NCI-H2227 (cell line): ENCODE results near the gene KRTAP4-6.
"Not testable (repeated sequence)": the region's sequence is repeated elsewhere in the genome, so short reads cannot be mapped to it uniquely, and the experiment has no call there.

Source experiments
- DNase-seq: peaks from one replicate; lab custom pipeline; 2025; ENCODE audit not compliant: unreplicated experiment; lab: John Stamatoyannopoulos, UW

KRTAP4-6 gene

DNA sequence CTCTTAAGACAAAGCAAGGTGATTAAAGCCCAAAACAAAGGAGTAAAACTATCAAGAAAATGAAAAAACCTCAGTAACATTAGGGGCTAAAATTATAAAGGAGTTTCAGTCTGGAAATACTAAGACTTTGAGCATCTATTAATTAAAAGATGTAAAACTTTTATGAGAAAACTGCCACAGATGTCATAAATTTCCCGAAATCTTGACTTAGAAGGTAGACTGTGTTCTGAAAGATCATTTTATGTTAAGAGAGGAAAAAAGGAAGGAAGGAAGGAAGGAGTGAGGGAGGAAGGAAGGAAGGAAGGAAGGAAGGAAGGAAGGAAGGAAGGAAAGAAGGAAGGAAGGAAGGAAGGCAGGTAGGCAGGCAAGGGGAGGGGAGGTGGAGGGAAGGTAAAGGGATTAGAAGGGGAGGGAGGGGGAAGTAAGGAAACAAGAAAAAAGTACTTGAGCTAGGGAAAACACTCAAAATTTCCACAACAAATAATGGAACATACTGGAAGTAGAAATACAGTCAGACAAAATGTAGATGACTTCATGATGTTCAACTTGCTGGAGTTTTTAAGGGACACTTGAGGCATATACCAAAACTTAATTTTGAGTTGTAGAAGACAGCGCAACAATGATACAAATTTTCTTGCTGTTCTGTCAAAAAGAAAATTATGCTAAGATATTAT lies 7.3 kb upstream of the KRTAP4-6 start:
- no peak for DNase-seq

DNA sequence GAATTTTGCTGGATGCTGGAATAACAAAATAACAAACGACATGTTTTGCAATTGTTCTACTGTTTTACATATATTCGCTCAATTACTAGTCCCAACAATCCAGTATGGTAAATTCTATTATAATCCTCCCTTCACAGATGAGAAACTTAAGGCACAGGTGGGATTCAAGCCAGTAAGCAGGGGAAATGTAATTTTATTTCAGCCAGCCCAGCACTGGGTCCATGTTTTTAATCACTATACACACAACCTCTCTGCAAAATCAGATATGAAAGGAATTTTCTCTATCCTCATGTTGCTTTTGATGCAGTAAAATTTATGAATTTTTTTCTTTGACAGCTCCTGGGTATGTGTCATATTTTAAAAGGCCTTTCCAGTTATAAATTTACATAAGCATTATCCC lies 4.9 kb upstream of the KRTAP4-6 start:
- no peak for DNase-seq

DNA sequence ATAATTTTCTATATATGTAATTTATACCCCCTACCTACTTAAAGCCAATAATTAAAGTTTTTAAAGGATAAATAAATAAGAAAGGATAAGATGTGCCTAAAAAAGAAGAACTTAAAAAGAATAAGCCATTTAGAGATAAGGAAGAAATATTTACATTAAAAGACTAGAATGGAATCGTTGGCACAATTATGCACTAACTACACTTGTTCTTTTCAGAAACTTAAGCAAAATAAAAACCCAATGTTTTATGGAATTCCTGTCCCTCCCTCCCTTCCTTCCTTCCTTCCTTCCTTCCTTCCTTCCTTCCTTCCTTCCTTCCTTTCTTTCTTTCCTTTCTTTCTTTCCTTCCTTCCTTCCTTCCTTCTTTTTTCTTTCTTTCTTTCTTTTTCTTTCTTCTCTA lies 4.5 kb upstream of the KRTAP4-6 start:
- no peak for DNase-seq

DNA sequence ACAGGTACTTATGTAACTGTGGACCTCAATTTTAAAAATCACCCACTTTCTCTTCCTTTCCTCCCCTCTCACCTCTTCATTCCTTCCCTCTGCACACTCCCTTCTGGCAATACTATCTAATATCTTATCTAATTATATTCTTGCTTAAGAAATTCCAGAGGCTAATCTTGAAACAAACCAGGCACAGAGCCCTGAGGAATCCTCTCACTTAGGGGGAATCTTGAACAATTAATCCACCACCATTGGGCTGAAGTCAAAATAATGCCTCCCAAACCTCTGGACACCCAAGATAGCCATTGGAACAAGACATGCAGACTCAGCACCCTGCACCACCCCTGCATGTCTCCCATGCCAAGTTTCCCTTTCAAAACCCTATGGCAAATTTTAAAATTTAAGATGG lies 1.0 kb upstream of the KRTAP4-6 start:
- DNase-seq = no peak

DNA sequence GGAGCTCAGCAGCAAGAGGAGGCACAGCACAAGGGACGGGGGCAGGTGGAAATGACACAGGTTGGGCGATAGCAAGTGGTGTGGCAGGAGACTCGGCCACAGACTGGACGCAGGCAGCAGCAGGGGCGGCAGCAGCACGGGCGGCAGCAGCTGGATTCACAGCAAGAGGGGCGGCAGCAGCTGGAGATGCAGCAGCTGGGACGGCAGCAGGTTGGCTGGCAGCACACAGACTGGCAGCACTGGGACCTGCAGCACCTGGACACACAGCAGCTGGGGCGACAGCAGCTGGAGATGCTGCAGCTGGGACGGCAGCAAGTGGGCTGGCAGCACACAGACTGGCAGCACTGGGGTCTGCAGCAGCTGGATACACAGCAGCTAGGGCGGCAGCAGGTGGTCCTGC lies 479 bp downstream of the KRTAP4-6 start:
- not testable (repeated sequence) for DNase-seq

DNA sequence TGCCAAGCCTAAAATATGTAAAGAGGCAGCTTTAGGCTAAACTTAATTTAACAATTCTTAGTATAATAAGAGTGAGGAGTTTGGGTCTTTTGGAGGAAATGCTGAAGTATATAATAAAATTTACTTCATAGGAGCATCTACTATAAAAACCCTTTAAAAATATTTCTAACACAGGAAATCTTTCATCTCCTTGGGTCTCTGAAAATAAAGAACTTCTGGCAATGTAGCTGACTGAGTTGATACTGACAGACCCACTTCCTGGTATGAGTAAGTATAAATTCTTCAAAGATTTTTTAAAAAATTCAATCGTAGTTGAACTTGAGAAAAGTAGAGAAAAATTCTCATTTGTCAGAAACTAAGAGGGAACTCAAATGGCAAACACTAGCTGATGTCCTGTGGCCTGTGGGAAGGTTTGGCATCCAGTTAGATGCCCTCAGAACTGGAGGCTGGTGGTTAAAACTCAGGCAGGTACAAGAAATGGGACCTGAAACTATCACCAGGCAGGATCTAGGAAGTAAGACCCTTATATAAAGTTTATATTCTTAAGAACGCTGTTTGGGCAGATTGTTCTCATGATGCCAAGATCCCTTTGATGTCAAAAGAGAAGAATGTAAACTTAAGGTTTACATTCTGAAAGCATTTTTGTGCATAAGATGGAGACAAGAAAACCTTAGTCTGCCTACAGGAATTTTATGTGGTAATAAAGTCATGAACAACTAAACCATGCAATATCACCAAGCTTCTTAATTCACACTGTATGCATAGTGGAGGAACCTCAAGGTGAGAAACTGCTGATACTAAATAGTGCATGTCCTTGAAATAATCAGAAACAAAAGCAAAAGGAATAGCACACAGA lies 6.2 kb downstream of the KRTAP4-6 start:
- DNase-seq = no peak

DNA sequence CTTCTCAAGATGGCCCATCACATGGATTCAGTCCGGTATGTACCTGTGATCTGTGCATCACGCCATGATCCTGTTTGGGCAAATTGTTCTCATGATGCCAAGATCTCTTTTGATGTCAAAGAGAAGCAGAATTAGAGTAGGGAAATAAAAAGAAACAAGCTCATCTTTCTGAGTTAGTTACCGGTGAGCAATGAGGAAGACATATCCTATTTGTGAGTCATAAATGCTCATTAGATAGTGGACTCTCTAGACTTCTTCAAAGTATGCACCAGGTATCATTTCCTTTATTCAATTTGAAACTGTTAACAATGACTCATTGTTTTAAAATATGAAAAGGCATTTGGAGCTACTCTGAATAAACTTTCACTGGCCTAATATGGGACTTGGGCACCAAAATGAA lies 8.4 kb downstream of the KRTAP4-6 start:
- no peak for DNase-seq

DNA sequence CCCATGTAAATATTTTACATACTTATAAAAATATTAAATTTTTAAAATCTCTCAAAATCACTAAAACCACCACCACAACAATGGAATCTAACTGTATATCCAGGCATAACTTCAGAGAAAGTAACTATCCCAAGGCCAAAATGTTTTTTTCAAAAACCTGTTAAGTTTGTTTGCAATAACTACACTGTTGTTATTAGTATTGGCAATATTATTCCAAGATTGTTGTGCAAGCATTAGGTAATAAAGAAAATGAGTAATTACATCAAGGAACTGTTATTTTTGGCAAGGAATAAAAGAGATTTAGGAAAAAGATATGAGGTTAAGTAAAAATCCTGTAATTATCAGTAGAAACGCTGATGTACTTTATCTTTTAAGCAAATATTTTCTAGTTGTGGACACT lies 13.0 kb downstream of the KRTAP4-6 start:
- no peak for DNase-seq

DNA sequence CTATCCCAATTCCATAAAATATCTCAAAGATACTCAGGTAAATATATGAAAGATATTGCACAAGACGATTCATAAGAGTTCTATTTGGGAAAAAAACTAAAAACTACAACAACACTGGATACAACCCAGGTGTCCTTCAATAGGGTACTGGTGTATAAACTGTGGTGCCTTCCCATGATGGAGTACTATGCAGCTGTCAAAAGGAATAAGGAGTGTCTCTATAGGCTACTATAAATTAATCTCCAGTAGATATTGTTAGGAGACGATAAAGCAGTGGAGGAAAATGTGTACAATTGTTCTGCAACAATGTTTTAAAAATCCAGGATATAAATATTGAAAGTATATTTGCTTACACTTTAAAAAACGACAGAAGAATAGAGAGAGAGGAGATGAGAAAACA lies 13.9 kb downstream of the KRTAP4-6 start:
- DNase-seq = no peak

DNA sequence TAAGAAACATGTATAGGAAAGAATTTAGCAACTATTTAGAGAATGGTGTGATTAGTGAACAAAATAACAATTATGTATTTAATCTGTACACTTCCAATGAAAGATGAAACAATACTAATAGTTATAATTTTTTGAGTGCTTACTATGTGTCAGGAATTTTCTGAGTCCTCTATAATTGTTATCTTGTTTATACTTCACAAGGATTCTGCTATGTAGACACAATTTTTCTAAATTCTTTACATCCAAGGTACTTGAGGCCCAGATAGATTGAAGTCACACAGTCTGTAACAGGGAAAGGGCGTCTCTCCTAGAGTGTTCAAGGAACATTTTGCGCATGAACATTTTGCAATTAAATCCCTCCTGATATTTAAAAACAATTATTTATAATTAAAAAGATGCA lies 15.3 kb downstream of the KRTAP4-6 start:
- no peak for DNase-seq

DNA sequence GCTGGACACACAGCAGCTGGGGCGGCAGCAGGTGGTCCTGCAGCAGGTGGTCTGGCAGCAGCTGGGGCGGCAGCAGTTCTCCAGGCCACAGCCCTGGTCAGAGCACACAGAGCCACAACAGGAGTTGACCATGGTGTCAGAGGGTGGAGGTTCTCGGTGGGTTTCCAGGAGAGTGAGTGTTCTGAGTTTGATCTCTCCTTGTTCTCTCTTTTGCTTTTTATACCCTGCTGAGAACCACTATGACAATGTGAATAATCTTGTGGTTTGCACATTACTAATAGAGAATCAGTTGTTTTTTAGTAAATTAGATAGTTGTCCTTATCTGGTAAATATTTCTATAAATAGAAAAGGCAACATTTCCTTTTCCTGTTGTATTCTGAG lies 16.4 kb downstream of the KRTAP4-6 start, which contains the start of gene KRTAP4-12:
KRTAP4-12 (minus strand) TSS at position 192 of the 381 bp plus-strand sequence; CDS start at position 132, 60 bp downstream.
- DNase-seq = not testable (repeated sequence)

DNA sequence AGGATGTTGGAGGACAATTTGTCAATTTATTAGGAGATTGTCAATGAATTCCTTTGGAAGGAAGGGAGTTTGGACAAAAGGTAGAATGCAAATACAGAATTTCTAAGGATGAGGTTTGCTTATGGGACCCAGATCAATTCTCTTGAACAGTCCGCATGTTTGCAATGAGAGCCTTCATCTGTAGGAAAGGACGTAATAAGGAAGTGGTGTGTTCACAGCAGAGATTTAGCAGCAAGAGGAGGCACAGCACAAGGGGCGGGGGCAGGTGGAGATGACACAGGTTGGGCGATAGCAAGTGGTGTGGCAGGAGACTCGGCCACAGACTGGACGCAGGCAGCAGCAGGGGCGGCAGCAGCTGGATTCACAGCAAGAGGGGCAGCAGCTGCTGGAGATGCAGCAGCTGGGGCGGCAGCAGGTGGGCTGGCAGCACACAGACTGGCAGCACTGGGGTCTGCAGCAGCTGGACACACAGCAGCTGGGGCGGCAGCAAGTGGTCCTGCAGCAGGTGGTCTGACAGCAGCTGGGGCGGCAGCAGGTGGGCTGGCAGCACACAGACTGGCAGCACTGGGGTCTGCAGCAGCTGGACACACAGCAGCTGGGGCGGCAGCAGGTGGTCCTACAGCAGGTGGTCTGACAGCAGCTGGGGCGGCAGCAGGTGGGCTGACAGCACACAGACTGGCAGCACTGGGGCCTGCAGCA lies 16.9 kb downstream of the KRTAP4-6 start:
- not testable (repeated sequence) for DNase-seq

DNA sequence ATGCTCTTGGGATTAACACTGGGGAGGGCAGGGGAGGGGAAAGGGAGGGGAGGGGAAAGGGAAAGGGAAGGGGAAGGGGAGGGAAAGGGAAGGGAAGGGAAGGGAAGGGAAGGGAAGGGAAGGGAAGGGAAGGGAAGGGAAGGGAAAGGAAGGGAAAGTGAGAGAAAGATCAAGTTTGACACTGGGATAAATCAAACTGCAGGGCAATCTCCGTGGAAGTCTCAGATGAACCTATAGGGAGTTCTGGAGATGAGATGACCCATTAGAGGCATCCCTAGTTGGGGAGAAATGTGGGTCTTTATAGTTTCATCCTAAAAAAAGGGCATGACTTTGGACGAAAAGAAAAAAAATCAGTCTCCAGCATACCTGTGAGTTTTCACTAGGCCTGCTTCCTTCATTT lies 18.6 kb downstream of the KRTAP4-6 start:
- no peak for DNase-seq

DNA sequence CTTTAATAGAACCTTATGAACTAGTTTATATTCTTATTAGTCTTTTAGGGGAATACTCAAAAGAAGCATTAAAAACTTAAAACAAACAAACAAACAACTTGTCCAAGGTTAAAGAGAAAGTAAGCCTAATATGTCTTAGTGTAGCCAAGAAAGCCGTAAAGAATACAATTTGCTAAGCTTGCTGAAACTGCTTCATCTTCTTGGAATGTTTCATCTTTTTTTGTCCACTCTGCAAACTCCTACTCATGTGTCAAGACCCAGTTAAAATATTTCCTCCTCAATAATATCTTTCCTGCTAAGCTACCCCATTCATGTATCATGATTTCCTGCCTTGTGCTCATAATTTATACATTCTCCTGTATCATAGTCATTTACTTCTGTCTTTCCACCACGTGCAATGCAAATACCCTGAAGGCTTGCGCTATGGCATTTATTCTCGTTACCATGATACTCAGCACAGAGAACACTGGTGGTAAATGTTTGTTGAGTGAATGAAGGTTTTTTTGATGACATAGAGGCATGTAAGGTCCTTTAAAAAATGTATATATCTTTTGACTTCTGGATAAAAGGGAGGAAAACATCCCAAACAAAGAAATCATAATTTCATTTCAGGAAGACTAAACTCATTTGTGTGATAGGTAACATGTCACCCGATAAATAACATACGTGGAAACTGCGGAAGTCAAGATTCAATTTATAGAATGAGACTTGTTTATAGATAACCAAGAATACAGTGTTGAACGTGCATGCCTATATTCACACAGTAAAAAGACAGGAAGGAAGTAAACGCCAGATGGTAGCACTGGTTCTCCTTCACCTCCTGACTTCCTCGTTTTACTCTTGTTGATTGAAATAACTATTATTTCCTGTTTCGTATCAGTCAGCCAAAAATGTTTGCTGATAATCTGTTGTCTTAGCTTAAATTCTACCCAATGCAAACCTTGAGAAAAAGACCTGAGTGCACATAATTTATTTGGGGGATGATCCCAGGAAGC lies 20.4 kb downstream of the KRTAP4-6 start:
- DNase-seq = not testable (repeated sequence)

DNA sequence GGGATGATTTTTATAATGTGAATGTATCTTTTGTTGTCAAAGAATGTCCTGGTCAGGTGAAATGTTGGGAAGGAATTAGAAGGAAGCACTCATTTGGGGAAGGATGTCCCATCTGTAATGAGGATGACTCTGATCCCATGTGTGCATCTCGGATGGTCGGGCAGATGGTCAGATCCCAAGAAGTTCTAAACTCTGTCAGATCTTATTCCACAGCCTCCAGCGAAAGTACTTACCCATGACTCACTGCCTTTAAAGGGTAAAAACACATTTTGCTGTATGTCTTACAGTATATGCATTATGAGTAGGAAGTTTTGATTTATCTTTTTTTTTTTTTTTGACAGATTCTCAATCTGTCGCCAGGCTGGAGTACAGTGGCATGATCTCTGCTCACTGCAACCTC lies 21.6 kb downstream of the KRTAP4-6 start:
- no peak for DNase-seq

DNA sequence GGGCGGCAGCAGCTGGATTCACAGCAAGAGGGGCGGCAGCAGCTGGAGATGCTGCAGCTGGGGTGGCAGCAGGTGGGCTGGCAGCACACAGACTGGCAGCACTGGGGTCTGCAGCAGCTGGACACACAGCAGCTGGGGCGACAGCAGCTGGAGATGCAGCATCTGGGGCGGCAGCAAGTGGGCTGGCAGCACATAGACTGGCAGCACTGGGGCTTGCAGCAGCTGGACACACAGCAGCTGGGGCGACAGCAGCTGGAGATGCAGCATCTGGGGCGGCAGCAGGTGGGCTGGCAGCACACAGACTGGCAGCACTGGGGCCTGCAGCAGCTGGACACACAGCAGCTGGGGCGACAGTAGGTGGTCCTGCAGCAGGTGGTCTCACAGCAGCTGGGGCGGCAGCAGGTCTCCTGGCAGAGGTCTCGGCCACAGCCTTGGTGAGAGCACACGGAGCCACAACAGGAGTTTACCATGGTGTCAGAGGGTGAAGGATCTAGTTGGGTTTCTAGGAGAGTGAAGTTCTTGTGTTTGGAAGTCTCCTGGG lies 22.4 kb downstream of the KRTAP4-6 start, which contains the start of gene KRTAP4-11:
KRTAP4-11 (minus strand) TSS at position 528 of the 541 bp plus-strand sequence; CDS start at position 470, 58 bp downstream.
- DNase-seq = not testable (repeated sequence)

DNA sequence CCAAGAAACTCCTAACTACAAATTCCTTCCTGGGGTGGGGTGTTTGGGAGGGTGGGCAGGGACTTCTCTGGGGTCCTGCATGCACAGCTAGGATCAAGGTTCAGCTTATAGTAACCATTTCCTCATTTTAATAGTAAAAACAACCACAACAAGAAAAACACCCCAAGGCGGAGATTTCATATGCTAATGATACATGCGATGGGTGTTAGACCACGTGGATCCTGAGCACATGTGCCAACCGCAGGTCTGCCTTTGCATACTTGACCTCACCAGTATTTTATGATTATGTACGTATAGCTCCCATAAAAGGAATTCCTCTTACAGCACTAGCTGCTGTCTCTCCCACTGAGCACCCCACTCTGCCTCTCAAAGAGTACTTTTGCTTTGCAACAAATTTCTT lies 24.0 kb downstream of the KRTAP4-6 start:
- DNase-seq = no peak

DNA sequence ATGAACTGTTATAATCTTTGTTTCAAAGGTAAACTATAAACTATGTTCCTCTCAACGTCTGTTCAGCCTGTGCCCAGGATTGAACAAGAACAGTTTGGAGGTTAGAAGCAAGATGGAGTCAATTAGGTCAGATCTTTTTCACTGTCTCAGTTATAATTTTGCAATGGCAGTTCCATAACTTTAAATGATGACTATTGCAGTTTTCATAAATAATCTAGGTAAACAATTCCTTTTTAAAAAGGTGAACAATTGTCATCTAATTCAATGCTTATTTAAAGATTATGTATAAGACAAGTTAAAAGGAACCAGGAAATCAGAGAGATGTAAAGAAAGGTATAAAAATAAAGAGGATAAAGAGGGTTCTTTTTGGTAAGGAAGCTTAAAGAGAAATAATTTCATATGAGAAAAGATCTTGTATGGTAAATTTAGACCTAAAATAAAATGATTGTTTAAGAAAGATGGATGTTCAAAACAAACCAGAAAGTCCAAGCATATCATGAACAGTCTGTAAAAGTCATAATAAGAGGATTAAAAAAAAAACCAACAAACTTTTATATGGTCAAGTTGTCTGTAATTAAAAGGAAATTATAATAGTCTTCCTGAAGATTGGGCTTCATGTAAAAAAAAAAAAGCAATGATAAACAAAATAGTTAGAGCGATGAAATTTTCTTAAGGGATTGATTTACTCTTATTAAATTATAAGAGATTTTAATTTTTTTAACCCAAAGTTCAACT lies 29.0 kb downstream of the KRTAP4-6 start:
- DNase-seq = no peak

DNA sequence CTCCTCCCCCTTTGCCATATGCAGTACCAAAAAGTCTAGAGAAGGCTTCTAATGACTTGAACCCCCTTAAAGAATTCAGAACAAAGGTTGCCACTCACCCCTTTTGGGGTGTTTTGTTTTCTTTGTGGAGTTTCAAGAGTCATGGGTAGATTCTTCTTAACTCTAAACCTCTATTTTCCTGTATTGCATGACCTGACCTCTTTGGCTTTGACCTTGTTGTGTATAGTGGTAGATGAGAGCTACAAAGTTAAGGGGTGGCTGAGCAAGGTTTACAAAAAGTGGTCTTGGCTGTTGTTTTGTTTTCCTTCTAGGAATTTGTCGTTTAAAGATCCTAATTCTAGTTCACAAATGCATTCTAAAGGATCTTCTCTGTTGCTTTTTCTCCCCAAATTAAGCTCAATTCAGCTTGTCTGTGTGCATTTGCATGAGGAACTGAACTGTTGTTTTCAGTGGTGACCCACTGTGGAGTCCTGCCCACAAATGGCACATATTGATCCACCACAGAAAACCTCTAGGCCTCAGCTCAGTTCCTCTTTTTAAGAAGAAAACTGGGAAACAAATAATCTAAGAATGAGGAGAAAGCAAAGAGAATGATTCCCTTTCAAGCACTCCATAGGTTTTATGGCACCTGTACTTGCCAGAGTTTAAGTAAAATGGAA lies 31.5 kb downstream of the KRTAP4-6 start:
- not testable (repeated sequence) for DNase-seq
